ENCODE results near the gene SSR2. TPM values are rescaled to one million over a fixed set of nuclear protein-coding genes. Genes with fewer than 3 reads are reported as not detected.
A peak's percentile ranks its signal among the peaks of the same experiment; 100 is the strongest.

SSR2 gene
- total and polyA plus RNA-seq, 2 donors = 213 to 252 TPM

DNA sequence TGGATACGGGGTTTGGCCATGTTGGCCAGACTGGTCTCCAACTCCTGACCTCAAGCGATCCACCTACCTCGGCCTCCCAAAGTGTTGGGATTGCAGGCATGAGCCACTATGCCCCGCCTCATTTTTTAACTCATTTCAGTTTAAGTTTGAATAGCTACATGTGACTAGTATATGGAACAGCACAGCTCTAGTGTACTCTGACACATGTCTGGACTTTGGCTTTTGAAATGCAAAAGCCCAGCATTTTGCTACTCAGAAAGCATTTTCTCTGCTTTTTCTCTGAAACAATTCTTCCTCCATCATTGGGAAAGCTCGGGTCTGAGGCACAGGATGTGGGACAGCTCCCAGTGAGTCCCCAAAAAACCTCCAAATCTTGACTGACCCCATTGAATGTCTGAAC lies 4.0 kb upstream of the SSR2 start:
- Histone ChIP-seq H3K4me3 (ENCODE audit: low read depth, low read length) (no peak overlapping the region), H3K27ac (ENCODE audit: low read depth) (no peak overlapping the region), H3K36me3 (ENCODE audit: insufficient read depth) (no peaks in the 10 kb centered on the region), H3K4me1 (ENCODE audit: insufficient read depth) (no peaks in the 10 kb centered on the region)
- no peak for DNase-seq (ENCODE audit: extremely low spot score)
- 80% methylated on average over 5 of the region's 5 CpGs for WGBS

GRCh38 chr1:156021954-156022353 lies 1.2 kb upstream of the SSR2 start:
- peaks cover 3% of the 10 kb centered on the region for H3K36me3 ChIP-seq (ENCODE audit: insufficient read depth)
- no peak overlapping the region for H3K27ac ChIP-seq (ENCODE audit: low read depth)
- WGBS = 81% methylated on average over 2 of the region's 2 CpGs
- DNase-seq (ENCODE audit: extremely low spot score) = no peak
- H3K4me3 ChIP-seq (ENCODE audit: low read depth, low read length) = no peak overlapping the region
- H3K4me1 ChIP-seq (ENCODE audit: insufficient read depth) = no peaks in the 10 kb centered on the region

GRCh38 chr1:156021093-156021428 lies 310 bp upstream of the SSR2 start:
- no peak overlapping the region for H3K27ac ChIP-seq (ENCODE audit: low read depth)
- 5% methylated on average over 4 of the region's 4 CpGs for WGBS
- no peak for DNase-seq (ENCODE audit: extremely low spot score)
- H3K4me1 ChIP-seq (ENCODE audit: insufficient read depth) = no peaks in the 10 kb centered on the region
- H3K36me3 ChIP-seq (ENCODE audit: insufficient read depth) = peaks cover 3% of the 10 kb centered on the region
- H3K4me3 ChIP-seq (ENCODE audit: low read depth, low read length) = peak overlapping the region; percentile 86

GRCh38 chr1:156019946-156020292 lies 832 bp downstream of the SSR2 start:
- 50% methylated on average over 8 of the region's 8 CpGs for WGBS

GRCh38 chr1:156014829-156015228 lies 5.9 kb downstream of the SSR2 start:
- Histone ChIP-seq H3K36me3 (ENCODE audit: insufficient read depth) (peaks cover 8% of the 10 kb centered on the region), H3K4me1 (ENCODE audit: insufficient read depth) (no peaks in the 10 kb centered on the region), H3K27ac (ENCODE audit: low read depth) (no peak overlapping the region), H3K4me3 (ENCODE audit: low read depth, low read length) (no peak overlapping the region)
- no peak for DNase-seq (ENCODE audit: extremely low spot score)
- 92% methylated on average over 7 of the region's 7 CpGs for WGBS

More at GRCh38 chr1:156019946-156020292, 832 bp downstream of the SSR2 start:
- H3K27ac ChIP-seq (ENCODE audit: low read depth) = no peak overlapping the region
- H3K36me3 ChIP-seq (ENCODE audit: insufficient read depth) = peaks cover 3% of the 10 kb centered on the region
- H3K4me3 ChIP-seq (ENCODE audit: low read depth, low read length) = peak overlapping the region; percentile 86
- no peaks in the 10 kb centered on the region for H3K4me1 ChIP-seq (ENCODE audit: insufficient read depth)
- no peak for DNase-seq (ENCODE audit: extremely low spot score)

GRCh38 chr1:156012051-156012817 lies 8.5 kb downstream of the SSR2 start:
- Histone ChIP-seq H3K27ac (ENCODE audit: low read depth) (no peak overlapping the region), H3K4me1 (ENCODE audit: insufficient read depth) (no peaks in the 10 kb centered on the region), H3K4me3 (ENCODE audit: low read depth, low read length) (no peak overlapping the region), H3K36me3 (ENCODE audit: insufficient read depth) (peaks cover 10% of the 10 kb centered on the region)
- DNase-seq (ENCODE audit: extremely low spot score) = no peak
- WGBS = 91% methylated on average over 4 of the region's 4 CpGs

GRCh38 chr1:156009404-156009803 lies 11.3 kb downstream of the SSR2 start:
- H3K36me3 ChIP-seq (ENCODE audit: insufficient read depth) = peaks cover 12% of the 10 kb centered on the region
- 50% methylated on average over 3 of the region's 3 CpGs for WGBS
- H3K4me3 ChIP-seq (ENCODE audit: low read depth, low read length) = no peak overlapping the region
- no peak overlapping the region for H3K27ac ChIP-seq (ENCODE audit: low read depth)
- DNase-seq (ENCODE audit: extremely low spot score) = no peak
- H3K4me1 ChIP-seq (ENCODE audit: insufficient read depth) = no peaks in the 10 kb centered on the region

DNA sequence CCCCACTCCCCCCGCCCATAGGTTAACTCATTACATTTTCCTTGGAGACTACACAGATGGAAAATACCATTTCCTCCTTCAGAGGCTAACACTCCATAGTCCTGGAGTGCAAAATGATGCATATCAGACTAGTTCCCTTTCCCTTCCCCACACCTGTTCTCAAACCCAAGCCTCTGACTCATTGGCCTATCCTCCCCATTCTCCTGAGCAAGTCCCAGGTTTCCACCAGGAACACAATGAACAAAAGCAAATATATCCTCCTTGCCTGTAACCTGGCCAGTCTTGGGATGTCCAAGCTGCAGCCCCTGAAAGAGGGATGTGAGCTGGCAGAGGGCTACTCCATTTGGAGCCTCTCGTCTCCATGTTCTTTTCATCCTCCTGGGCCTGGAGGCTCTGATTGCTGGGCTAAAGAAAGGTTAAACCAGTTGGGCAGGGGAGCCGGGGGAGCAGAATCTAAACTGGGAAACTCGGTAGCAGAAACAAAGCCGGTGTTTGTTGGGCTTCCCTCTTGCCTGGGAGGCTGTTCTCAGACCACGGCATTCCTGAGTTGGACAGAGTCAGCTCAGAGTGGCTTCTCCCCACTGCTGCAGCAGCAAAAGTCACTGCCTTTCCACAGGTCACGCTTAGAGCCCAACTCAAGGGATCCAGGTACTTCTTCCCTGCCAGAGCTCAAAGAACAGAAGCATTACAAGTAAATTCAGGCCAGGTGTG lies 13.9 kb downstream of the SSR2 start:
- Histone ChIP-seq H3K4me1 (ENCODE audit: insufficient read depth) (no peaks in the 10 kb centered on the region), H3K4me3 (ENCODE audit: low read depth, low read length) (no peak overlapping the region), H3K27ac (ENCODE audit: low read depth) (no peak overlapping the region), H3K36me3 (ENCODE audit: insufficient read depth) (peaks cover 12% of the 10 kb centered on the region)
- no peak for DNase-seq (ENCODE audit: extremely low spot score)
- WGBS = 67% methylated on average over 7 of the region's 7 CpGs

DNA sequence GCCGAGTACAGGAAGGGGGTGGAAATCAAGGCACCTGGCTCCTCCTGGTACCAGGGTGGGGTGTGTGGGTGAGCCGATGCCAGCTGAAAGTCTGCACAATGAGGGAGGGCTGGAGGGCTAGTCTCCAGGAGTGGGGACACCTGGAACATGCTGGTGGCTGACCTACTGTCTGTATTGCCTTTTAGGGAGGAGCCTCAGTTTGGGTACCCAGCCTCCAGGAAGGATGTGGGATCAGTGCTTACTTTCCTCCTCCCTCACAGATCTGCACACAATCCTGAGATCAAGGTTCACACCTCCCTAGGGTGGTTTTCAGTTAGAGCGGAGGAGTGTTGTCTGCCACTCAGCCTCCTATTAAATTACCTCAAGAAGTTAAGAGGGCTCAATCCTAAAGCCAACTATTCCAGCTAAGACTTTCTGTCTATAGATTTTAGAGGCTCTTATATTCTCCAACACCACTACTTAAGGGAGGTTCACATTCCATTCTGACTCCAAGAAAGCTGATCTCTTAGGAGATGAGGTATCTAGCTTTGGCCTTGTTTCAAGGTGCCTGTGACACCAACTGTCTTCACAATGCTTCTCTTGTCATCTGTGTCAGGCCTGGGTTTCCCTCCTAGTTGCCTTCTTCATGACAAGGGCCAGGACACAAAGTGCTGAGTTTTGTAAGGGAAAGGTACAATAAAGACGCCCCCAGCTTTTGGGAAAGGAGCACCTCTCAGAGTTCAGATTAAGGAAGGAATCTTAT lies 15.7 kb downstream of the SSR2 start:
- Histone ChIP-seq H3K4me3 (ENCODE audit: low read depth, low read length) (no peak overlapping the region), H3K27ac (ENCODE audit: low read depth) (no peak overlapping the region), H3K36me3 (ENCODE audit: insufficient read depth) (peaks cover 7% of the 10 kb centered on the region), H3K4me1 (ENCODE audit: insufficient read depth) (no peaks in the 10 kb centered on the region)
- 79% methylated on average over 4 of the region's 4 CpGs for WGBS
- no peak for DNase-seq (ENCODE audit: extremely low spot score)

- Histone ChIP-seq H3K27ac (ENCODE audit: low read depth) (no peak overlapping the region), H3K36me3 (ENCODE audit: insufficient read depth) (peaks cover 4% of the 10 kb centered on the region), H3K4me1 (ENCODE audit: insufficient read depth) (no peaks in the 10 kb centered on the region), H3K4me3 (ENCODE audit: low read depth, low read length) (no peak overlapping the region)
- 50% methylated on average over 2 of the region's 2 CpGs for WGBS
- DNase-seq (ENCODE audit: extremely low spot score) = no peak
Measured at GRCh38 chr1:156003923-156004188, 16.9 kb downstream of the SSR2 start.

- H3K27ac ChIP-seq (ENCODE audit: low read depth) = no peak overlapping the region
- H3K4me3 ChIP-seq (ENCODE audit: low read depth, low read length) = no peak overlapping the region
- H3K36me3 ChIP-seq (ENCODE audit: insufficient read depth) = peaks cover 2% of the 10 kb centered on the region
- 63% methylated on average over 3 of the region's 3 CpGs for WGBS
- H3K4me1 ChIP-seq (ENCODE audit: insufficient read depth) = no peaks in the 10 kb centered on the region
- DNase-seq (ENCODE audit: extremely low spot score) = no peak
Measured at GRCh38 chr1:156002188-156002911, 18.4 kb downstream of the SSR2 start.

DNA sequence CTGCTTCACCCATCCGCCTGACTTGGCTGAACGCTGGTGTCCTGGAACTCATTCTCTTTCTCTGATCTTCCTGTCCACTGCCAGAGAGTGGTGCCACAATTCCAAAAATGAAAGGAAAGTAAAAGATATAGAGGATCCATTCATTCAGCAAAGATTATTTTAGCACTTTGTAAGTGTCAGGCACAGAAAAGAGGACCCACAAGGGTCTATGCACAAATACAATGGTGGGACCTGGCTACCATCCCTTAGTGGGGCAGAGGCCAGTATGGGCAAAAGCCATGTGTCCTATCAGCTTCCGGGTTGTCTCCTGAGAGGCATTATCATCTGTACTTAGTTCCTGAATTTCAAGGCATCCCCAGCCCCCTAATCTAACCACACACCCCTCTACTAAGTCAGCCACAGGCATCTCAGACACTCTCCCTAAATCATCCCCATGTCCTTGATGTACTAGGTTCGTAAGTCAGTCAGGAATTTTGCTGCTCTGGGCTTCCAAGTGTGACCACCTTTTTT lies 19.0 kb downstream of the SSR2 start:
- no peak for DNase-seq (ENCODE audit: extremely low spot score)
- H3K36me3 ChIP-seq (ENCODE audit: insufficient read depth) = no peaks in the 10 kb centered on the region
- 57% methylated on average over 4 of the region's 4 CpGs for WGBS
- H3K27ac ChIP-seq (ENCODE audit: low read depth) = no peak overlapping the region
- no peak overlapping the region for H3K4me3 ChIP-seq (ENCODE audit: low read depth, low read length)
- H3K4me1 ChIP-seq (ENCODE audit: insufficient read depth) = no peaks in the 10 kb centered on the region

- no peak overlapping the region for H3K4me3 ChIP-seq (ENCODE audit: low read depth, low read length)
- no peak overlapping the region for H3K27ac ChIP-seq (ENCODE audit: low read depth)
- DNase-seq (ENCODE audit: extremely low spot score) = no peak
- 61% methylated on average over 10 of the region's 10 CpGs for WGBS
- H3K4me1 ChIP-seq (ENCODE audit: insufficient read depth) = no peaks in the 10 kb centered on the region
- no peaks in the 10 kb centered on the region for H3K36me3 ChIP-seq (ENCODE audit: insufficient read depth)
Measured at GRCh38 chr1:156001021-156001661, 19.6 kb downstream of the SSR2 start.

Data from urinary bladder (tissue), 4 donors.